Parathyroid adenoma (tissue), 2 donors: ENCODE data around the gene MR1.

ENCODE experiments used
- H2AFZ ChIP-seq: fragments of 300-600 bp; sonication (generic); one replicate; pipeline ENCODE4 v1.7.0; 2017; ENCODE audit warnings: antibody characterized with exemption, mild to moderate bottlenecking
- H3K27ac ChIP-seq: fragments of 300-600 bp; sonication (generic); one replicate; pipeline ENCODE4 v1.7.0; 2017
- H3K27me3 ChIP-seq: fragments of 300-600 bp; sonication (generic); one replicate; pipeline ENCODE4 v1.7.0; 2017; ENCODE audit warnings: low read length; ENCODE audit not compliant: control insufficient read depth, insufficient read depth
- H3K36me3 ChIP-seq: fragments of 300-600 bp; sonication (generic); one replicate; pipeline ENCODE4 v1.7.0; 2017; ENCODE audit warnings: low read length; ENCODE audit not compliant: control insufficient read depth, insufficient read depth
- H3K4me1 ChIP-seq: fragments of 300-600 bp; sonication (generic); one replicate; pipeline ENCODE4 v1.7.0; 2017; ENCODE audit warnings: control low read depth
- H3K4me2 ChIP-seq: fragments of 300-600 bp; sonication (generic); one replicate; pipeline ENCODE4 v1.7.0; 2017; ENCODE audit warnings: low read length
- H3K4me3 ChIP-seq: fragments of 300-600 bp; sonication (generic); one replicate; pipeline ENCODE4 v1.7.0; 2017; ENCODE audit warnings: low read depth, low read length
- H3K79me2 ChIP-seq: fragments of 300-600 bp; sonication (generic); one replicate; pipeline ENCODE4 v1.7.0; 2017; ENCODE audit warnings: control low read depth
- H3K9ac ChIP-seq: fragments of 300-600 bp; sonication (generic); one replicate; pipeline ENCODE4 v1.7.0; 2017; ENCODE audit warnings: mild to moderate bottlenecking
- H3K9me3 ChIP-seq: fragments of 300-600 bp; sonication (generic); one replicate; pipeline ENCODE4 v1.7.0; 2017; ENCODE audit warnings: low read length; ENCODE audit not compliant: control insufficient read depth
- CTCF ChIP-seq: fragments of 300-600 bp; sonication (generic); IDR thresholded peaks from one replicate; pipeline ENCODE4 v1.7.0; 2017; ENCODE audit warnings: antibody characterized with exemption, mild to moderate bottlenecking
- donor health status: primary hyperparathyroidism.

MR1 gene

GRCh38 chr1:181103399-181103798, 69.6 kb downstream of the MR1 start:
- Histone ChIP-seq H3K9ac (no peak overlapping the region), H3K4me3 (no peak overlapping the region), H3K27me3 (no peaks in the 10 kb centered on the region), H3K4me2 (no peak overlapping the region), H3K4me1 (peaks cover 14% of the 10 kb centered on the region), H3K9me3 (no peaks in the 10 kb centered on the region), H3K27ac (no peak overlapping the region), H3K36me3 (no peaks in the 10 kb centered on the region), H2AFZ (no peak overlapping the region), H3K79me2 (no peaks in the 10 kb centered on the region)
- no peak for TF ChIP-seq CTCF

DNA sequence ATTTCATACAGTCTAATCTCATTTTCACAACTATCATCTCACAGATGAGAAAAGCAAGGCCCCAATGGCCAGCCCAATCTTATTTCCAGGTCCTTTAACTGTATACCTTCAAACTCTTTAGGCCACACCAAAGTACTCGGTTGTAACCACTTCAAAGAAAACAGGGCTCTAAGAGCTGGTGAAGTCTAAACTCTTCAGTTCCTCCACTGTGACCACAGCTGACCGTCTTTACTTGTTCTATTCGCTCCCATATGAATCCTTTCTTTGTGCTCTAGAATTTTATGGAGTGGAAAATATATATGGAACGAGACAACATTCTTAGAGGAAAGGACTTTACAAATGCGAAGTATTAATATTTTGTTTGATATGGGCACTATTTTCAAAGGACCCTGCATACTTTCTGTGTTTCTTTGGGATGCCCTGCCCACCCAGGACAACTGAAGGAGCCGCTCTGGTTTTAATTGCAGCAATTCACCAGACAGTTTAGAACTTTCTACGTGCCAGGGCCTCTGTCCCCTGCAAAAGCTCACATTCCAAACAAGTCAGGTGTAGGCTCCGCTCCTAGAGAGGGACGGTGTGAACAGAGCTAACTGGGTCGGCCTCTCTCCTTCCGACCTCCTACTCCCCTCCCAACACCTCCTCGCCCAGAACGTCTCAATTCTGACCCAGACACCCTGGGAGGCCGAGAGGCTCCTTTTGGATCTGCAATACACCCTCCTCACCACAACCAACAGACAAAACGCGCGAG, 70.4 kb downstream of the MR1 start:
- H3K9ac ChIP-seq, result peak overlapping the region; percentile 25
- TF ChIP-seq CTCF, result no peak
- H3K4me2 ChIP-seq, result peak overlapping the region; percentile 99
- H3K36me3 ChIP-seq, result no peaks in the 10 kb centered on the region
- H3K9me3 ChIP-seq, result no peaks in the 10 kb centered on the region
- peaks cover 11% of the 10 kb centered on the region for H3K4me1 ChIP-seq
- H3K79me2 ChIP-seq, result no peaks in the 10 kb centered on the region
- H3K27ac ChIP-seq, result peak overlapping the region; percentile 76
- H3K4me3 ChIP-seq, result peak overlapping the region; percentile 90
- no peaks in the 10 kb centered on the region for H3K27me3 ChIP-seq
- peak overlapping the region; percentile 94 for H2AFZ ChIP-seq

DNA sequence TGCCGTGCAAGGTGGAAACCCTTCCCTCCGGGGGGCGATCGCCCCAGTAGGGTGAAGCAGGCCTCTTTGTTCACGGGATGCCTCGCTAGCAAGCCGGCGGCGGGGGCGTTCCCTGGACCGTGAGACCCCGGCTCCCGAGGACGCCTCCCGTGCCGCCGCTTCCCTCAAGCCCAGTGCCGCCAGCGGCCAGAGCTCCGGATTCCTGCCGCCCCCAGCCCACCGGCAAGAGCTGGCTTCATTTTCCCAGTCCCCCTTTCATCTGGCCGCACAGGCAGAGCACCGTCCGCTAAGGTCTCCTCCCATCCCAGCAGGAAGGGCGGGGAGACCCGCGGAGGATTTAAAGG, 71.0 kb downstream of the MR1 start:
- peak overlapping the region; percentile 25 for H3K9ac ChIP-seq
- no peaks in the 10 kb centered on the region for H3K36me3 ChIP-seq
- no peak for TF ChIP-seq CTCF
- H3K27ac ChIP-seq, result peak overlapping the region; percentile 76
- peak overlapping the region; percentile 94 for H2AFZ ChIP-seq
- no peaks in the 10 kb centered on the region for H3K9me3 ChIP-seq
- no peaks in the 10 kb centered on the region for H3K79me2 ChIP-seq
- H3K4me1 ChIP-seq, result peaks cover 8% of the 10 kb centered on the region
- no peaks in the 10 kb centered on the region for H3K27me3 ChIP-seq
- peak overlapping the region; percentile 99 for H3K4me2 ChIP-seq
- H3K4me3 ChIP-seq, result peak overlapping the region; percentile 90

- no peaks in the 10 kb centered on the region for H3K27me3 ChIP-seq
- H3K4me3 ChIP-seq, result peak overlapping the region; percentile 90
- H3K9me3 ChIP-seq, result no peaks in the 10 kb centered on the region
- peak overlapping the region; percentile 99 for H3K4me2 ChIP-seq
- H3K4me1 ChIP-seq, result peaks cover 8% of the 10 kb centered on the region
- TF ChIP-seq CTCF, result no peak
- H3K79me2 ChIP-seq, result no peaks in the 10 kb centered on the region
- H3K27ac ChIP-seq, result peak overlapping the region; percentile 76
- H2AFZ ChIP-seq, result peak overlapping the region; percentile 94
- H3K9ac ChIP-seq, result peak overlapping the region; percentile 25
- H3K36me3 ChIP-seq, result no peaks in the 10 kb centered on the region
Measured at GRCh38 chr1:181105134-181106021, 71.6 kb downstream of the MR1 start.
